C4-2B (cell line): ENCODE measurements around the gene ZDHHC22.

Source experiments
- ZFX ChIP-seq: fragments of 450-650 bp; IDR thresholded peaks from 2 replicates; pipeline ENCODE4 v1.6.1; 2017
- TF ChIP-seq, protein P1 (sequence below): fragments of 450-650 bp; conservative IDR thresholded peaks from 2 replicates; pipeline ENCODE4 v1.5.1; 2017; ENCODE audit warnings: mild to moderate bottlenecking

GRCh38 chr14:77091518-77091917, 50.1 kb downstream of the ZDHHC22 start:
- TF ChIP-seq, protein P1, sequence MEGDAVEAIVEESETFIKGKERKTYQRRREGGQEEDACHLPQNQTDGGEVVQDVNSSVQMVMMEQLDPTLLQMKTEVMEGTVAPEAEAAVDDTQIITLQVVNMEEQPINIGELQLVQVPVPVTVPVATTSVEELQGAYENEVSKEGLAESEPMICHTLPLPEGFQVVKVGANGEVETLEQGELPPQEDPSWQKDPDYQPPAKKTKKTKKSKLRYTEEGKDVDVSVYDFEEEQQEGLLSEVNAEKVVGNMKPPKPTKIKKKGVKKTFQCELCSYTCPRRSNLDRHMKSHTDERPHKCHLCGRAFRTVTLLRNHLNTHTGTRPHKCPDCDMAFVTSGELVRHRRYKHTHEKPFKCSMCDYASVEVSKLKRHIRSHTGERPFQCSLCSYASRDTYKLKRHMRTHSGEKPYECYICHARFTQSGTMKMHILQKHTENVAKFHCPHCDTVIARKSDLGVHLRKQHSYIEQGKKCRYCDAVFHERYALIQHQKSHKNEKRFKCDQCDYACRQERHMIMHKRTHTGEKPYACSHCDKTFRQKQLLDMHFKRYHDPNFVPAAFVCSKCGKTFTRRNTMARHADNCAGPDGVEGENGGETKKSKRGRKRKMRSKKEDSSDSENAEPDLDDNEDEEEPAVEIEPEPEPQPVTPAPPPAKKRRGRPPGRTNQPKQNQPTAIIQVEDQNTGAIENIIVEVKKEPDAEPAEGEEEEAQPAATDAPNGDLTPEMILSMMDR = no peak
- TF ChIP-seq ZFX = no peak
